Esophagus squamous epithelium (tissue), 5 donors: ENCODE results near the gene ABHD6. TPM values are rescaled to one million over a fixed set of nuclear protein-coding genes. Genes with fewer than 3 reads are reported as not detected.
"Not testable (repeated sequence)": the region's sequence is repeated elsewhere in the genome, so short reads cannot be mapped to it uniquely, and the experiment has no call there.

Experiments
- DNase-seq: peaks from one replicate; lab custom pipeline; 2025; lab: John Stamatoyannopoulos, UW
- H3K27ac ChIP-seq, 4 donors: fragments of 200-600 bp; sonication (generic); one replicate each; pipeline ENCODE4 v1.5.1; 2016 to 2019; ENCODE audit warnings: mild to moderate bottlenecking in 1 of 4
- H3K27me3 ChIP-seq, 4 donors: fragments of 200-600 bp; sonication (generic); 1 replicate in 3 of 4; 2 replicates in 1 of 4; pipeline versions ENCODE4 v1.5.1 to v1.6.0; 2017 to 2021; ENCODE audit warnings: antibody characterized with exemption in 1 of 4
- H3K36me3 ChIP-seq, 3 donors: fragments of 200-600 bp; sonication (generic); one replicate each; pipeline ENCODE4 v1.5.1; 2016 to 2019
- H3K4me1 ChIP-seq, 3 donors: fragments of 200-600 bp; sonication (generic); one replicate each; pipeline ENCODE4 v1.5.1; 2017 to 2019
- H3K4me3 ChIP-seq, 4 donors: fragments of 200-600 bp; sonication (generic); 1 replicate in 3 of 4; 2 replicates in 1 of 4; pipeline ENCODE4 v1.5.1; 2016 to 2019; ENCODE audit warnings: mild to moderate bottlenecking in 2 of 4, moderate library complexity in 1 of 4
- H3K9me3 ChIP-seq, 3 donors: fragments of 200-600 bp; sonication (generic); one replicate each; pipeline ENCODE4 v1.5.1; 2016 to 2019
- POLR2A ChIP-seq, 4 donors: fragments of 450-650 bp; IDR thresholded peaks; one replicate each; pipeline ENCODE4 v1.6.1; 2017; ENCODE audit warnings: antibody characterized with exemption in 4 of 4, mild to moderate bottlenecking in 4 of 4, moderate library complexity in 3 of 4
- WGBS, 2 donors: methylation state at CpG; one replicate each; pipeline ENCODE4 v1.1.5; 2018; 5-methylcytosine and 5-hydroxymethylcytosine counted together
- intact Hi-C: fragments of 100-400 bp; cut with DNase I; formaldehyde crosslinking; loops from one replicate; pipeline ENCODE4 v1.15.0; 2022
- total RNA-seq, 4 donors: library from RNA; depleted of rRNA; stranded (reverse); fragments of >200 nt; gene quantifications; one replicate each; pipeline ENCODE4 v1.1.0, GENCODE V29; 2016
- TF ChIP-seq, protein P1 (sequence below), 6 experiments: fragments of 450-650 bp in 4 of 6; fragments of 200-600 bp in 2 of 6; sonication (generic) in 2 of 6; IDR thresholded peaks; one replicate each; pipeline ENCODE4 v1.5.1; 2016 to 2019; ENCODE audit warnings: antibody characterized with exemption in 6 of 6, mild to moderate bottlenecking in 4 of 6, moderate library complexity in 4 of 6
- donor health status: DM: yes; HTN: yes; CAD: no.

The ABHD6 gene
- total RNA-seq, 4 donors from 2014 or later, result 5.8 to 16.5 (median 8.9) TPM

DNA sequence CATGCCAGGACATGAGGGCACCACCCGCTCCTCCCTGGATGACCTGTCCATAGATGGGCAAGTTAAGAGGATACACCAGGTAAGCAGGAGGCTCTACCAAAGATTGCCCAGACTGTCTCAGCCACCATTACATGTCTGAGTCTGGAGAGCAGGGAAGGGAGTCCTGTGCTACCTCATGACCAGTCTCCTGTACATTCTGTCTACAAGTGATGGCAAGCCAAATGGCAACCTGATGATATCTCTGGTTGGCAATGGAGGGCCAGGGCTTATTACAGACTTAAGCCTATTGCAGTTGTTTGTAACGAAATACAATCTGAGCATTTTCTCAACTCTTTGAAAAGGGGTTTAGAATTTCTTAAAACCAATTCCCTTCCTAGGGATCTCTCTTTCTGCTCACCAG is 31.8 kb downstream of the ABHD6 start:
- H3K36me3 ChIP-seq, result peaks cover 0 to 58% (median 0%) of the 10 kb centered on the region in 3 donors
- no peaks in the 10 kb centered on the region for H3K27me3 ChIP-seq
- WGBS, 2 donors, result 92 to 100% methylated on average over 1 to 2 of the region's 2 CpGs
- peaks cover 0 to 8% (median 4%) of the 10 kb centered on the region in 3 donors for H3K4me1 ChIP-seq
- H3K9me3 ChIP-seq, result no peaks in the 10 kb centered on the region
- no peak for TF ChIP-seq POLR2A (IDR thresholded peaks at IDR 0.05)
- TF ChIP-seq, protein P1, sequence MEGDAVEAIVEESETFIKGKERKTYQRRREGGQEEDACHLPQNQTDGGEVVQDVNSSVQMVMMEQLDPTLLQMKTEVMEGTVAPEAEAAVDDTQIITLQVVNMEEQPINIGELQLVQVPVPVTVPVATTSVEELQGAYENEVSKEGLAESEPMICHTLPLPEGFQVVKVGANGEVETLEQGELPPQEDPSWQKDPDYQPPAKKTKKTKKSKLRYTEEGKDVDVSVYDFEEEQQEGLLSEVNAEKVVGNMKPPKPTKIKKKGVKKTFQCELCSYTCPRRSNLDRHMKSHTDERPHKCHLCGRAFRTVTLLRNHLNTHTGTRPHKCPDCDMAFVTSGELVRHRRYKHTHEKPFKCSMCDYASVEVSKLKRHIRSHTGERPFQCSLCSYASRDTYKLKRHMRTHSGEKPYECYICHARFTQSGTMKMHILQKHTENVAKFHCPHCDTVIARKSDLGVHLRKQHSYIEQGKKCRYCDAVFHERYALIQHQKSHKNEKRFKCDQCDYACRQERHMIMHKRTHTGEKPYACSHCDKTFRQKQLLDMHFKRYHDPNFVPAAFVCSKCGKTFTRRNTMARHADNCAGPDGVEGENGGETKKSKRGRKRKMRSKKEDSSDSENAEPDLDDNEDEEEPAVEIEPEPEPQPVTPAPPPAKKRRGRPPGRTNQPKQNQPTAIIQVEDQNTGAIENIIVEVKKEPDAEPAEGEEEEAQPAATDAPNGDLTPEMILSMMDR (IDR thresholded peaks at IDR 0.05), result no peak
- intact Hi-C loops, result no loop called here
- no peak for DNase-seq
- H3K27ac ChIP-seq, result no peak overlapping the region
- no peak overlapping the region for H3K4me3 ChIP-seq

DNA sequence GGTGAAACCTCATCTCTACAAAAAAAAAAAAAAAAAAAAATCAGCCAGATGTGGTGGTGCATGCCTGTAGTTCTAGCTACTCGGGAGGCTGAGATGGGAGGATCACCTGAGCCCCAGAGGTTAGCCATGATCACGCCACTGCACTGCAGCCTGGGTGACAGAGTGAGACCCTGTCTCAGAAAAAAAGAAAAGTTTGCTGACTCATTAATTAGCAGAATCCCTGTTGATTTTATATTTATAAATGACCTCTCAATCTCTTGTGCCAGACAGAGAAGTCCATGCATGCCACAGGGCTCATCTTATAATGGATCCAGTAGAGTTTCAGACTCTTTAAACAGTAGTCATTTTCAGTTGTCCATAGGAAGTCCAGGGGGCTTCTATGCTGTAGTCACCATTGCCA is 32.9 kb downstream of the ABHD6 start:
- Histone ChIP-seq H3K36me3 (peaks cover 0 to 69% (median 0%) of the 10 kb centered on the region in 3 donors), H3K4me1 (peaks cover 0 to 8% (median 4%) of the 10 kb centered on the region in 3 donors), H3K9me3 (no peaks in the 10 kb centered on the region), H3K27me3 (no peaks in the 10 kb centered on the region), H3K4me3 (no peak overlapping the region), H3K27ac (no peak overlapping the region)
- no peak for TF ChIP-seq POLR2A (IDR thresholded peaks at IDR 0.05)
- TF ChIP-seq, protein P1 (IDR thresholded peaks at IDR 0.05), result no peak
- DNase-seq, result no peak
- intact Hi-C loops, result no loop called here
- 92 to 93% methylated on average over 2 of the region's 2 CpGs for WGBS, 2 donors

DNA sequence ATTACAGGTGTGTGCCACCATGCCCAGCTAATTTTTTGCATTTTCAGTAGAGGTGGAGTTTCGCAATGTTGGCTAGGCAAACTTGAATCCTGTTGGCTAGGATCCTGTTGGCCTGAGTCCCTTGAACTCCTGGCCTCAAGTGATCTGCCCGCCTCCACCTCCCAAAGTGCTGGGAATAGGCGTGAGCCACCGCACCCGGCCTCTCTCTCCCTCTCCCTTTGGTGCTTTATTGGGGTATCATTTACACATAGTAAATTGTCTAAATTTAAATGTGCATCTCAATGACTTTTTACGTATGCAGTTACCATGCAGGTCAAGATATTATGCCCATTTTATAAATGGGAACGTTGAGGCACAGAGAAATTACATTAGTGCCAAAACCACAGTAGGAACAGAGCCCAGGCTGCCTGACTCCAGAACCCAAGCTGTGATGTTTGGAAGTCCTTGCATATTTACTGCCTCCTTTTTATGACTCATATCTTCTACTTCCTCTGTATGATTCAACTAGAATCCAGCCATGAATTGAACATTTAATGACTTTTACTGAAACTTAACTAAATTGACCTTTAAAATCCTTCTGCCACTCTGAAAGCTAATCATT is 34.4 kb downstream of the ABHD6 start:
- WGBS, 2 donors, result 51 to 56% methylated on average over 7 of the region's 7 CpGs
- H3K36me3 ChIP-seq, result peaks cover 0 to 74% (median 0%) of the 10 kb centered on the region in 3 donors
- peaks cover 0 to 8% (median 4%) of the 10 kb centered on the region in 3 donors for H3K4me1 ChIP-seq
- peak overlapping the region in 1 of 4 donors; percentile 9 for H3K27ac ChIP-seq
- TF ChIP-seq, protein P1 (IDR thresholded peaks at IDR 0.05), result no peak
- no peak for TF ChIP-seq POLR2A (IDR thresholded peaks at IDR 0.05)
- no peaks in the 10 kb centered on the region for H3K9me3 ChIP-seq
- no peak for DNase-seq
- intact Hi-C loops, result no loop called here
- H3K27me3 ChIP-seq, result no peaks in the 10 kb centered on the region
- no peak overlapping the region for H3K4me3 ChIP-seq

DNA sequence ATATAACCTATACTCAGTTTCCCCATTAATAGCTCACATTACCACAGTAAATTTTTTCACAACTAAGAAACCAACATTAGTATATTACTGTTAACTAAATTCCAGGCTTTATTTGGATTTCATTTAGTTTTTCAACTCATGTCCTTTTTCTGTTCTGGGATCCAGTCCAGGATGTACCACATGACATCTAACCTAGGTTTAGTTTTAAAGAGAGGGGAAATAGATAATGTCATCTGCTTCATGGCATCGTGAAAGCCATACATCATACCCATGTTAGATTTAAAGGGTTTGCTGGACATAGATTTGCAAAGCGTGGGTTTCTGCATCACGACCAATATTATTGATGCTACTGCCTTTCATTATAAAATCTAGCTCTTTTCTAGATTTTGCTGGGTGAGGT is 35.3 kb downstream of the ABHD6 start:
- intact Hi-C loops, result no loop called here
- DNase-seq, result no peak
- H3K9me3 ChIP-seq, result no peaks in the 10 kb centered on the region
- peaks cover 0 to 70% (median 0%) of the 10 kb centered on the region in 3 donors for H3K36me3 ChIP-seq
- H3K27ac ChIP-seq, result no peak overlapping the region
- H3K27me3 ChIP-seq, result no peaks in the 10 kb centered on the region
- no peak overlapping the region for H3K4me3 ChIP-seq
- H3K4me1 ChIP-seq, result peaks cover 0 to 8% (median 4%) of the 10 kb centered on the region in 3 donors
- TF ChIP-seq, protein P1 (IDR thresholded peaks at IDR 0.05), result no peak
- no peak for TF ChIP-seq POLR2A (IDR thresholded peaks at IDR 0.05)
- 80 to 83% methylated on average over 3 of the region's 3 CpGs for WGBS, 2 donors

DNA sequence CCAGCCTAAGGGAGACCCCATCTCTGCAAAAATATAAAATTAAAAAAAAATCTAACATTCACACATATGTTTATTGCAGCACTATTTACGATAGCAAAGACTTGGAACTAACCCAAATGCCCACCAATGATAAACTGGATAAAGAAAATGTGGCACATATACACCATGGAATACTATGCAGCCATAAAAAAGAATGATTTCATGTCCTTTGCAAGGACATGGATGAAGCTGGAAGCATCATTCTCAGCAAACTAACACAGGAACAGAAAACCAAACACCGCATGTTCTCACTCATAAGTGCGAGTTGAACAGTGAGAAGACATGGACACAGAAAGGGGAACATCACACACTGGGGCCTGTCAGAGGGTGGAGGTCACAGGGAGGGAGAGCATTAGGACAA is 35.8 kb downstream of the ABHD6 start:
- H3K9me3 ChIP-seq, intact Hi-C loops, H3K4me3 ChIP-seq, H3K27me3 ChIP-seq, H3K27ac ChIP-seq, H3K4me1 ChIP-seq, DNase-seq: not testable (repeated sequence)
- H3K36me3 ChIP-seq, result peaks cover 0 to 67% (median 0%) of the 10 kb centered on the region in 3 donors
- WGBS, 2 donors, result 94 to 95% methylated on average over 3 of the region's 3 CpGs
